ENCODE measurements around the gene HAL. TPM values are rescaled to one million over a fixed set of nuclear protein-coding genes. Genes with fewer than 3 reads are reported as not detected.

HAL gene
- total RNA-seq, 1 experiment from 2014 or later: 0.07 TPM

GRCh38 chr12:96025518-96025917, 29.4 kb upstream of the HAL start:
- no peak for DNase-seq
- H3K4me3 ChIP-seq (ENCODE audit: low read length): no peak overlapping the region
- peaks cover 13% of the 10 kb centered on the region for H3K4me1 ChIP-seq (ENCODE audit: low read length)
- no peak overlapping the region for H3K4me2 ChIP-seq (ENCODE audit: low read depth, low read length, poor library complexity, severe bottlenecking)
- H3K36me3 ChIP-seq (ENCODE audit: insufficient read depth, low read length): peaks cover 20% of the 10 kb centered on the region; the same call in 1 of the 2 replicates
- no peak overlapping the region for H3K9ac ChIP-seq (ENCODE audit: low read length)
- H4K20me1 ChIP-seq (ENCODE audit: insufficient read depth, low read depth, low read length): no peaks in the 10 kb centered on the region
- peaks cover 15% of the 10 kb centered on the region for H3K79me2 ChIP-seq (ENCODE audit: low read length)
- H3K9me2 ChIP-seq (replicated peaks; ENCODE audit: insufficient read depth, low read length): no peaks in the 10 kb centered on the region
- H2AFZ ChIP-seq (ENCODE audit: low read length): no peak overlapping the region
- no peaks in the 10 kb centered on the region for H3K9me3 ChIP-seq (ENCODE audit: low read length)
- H3K27me3 ChIP-seq (ENCODE audit: low read length): no peaks in the 10 kb centered on the region
- H3K27ac ChIP-seq (ENCODE audit: low read length): no peak overlapping the region

GRCh38 chr12:96020314-96021003, 24.3 kb upstream of the HAL start:
- no peaks in the 10 kb centered on the region for H3K27me3 ChIP-seq (ENCODE audit: low read length)

DNA sequence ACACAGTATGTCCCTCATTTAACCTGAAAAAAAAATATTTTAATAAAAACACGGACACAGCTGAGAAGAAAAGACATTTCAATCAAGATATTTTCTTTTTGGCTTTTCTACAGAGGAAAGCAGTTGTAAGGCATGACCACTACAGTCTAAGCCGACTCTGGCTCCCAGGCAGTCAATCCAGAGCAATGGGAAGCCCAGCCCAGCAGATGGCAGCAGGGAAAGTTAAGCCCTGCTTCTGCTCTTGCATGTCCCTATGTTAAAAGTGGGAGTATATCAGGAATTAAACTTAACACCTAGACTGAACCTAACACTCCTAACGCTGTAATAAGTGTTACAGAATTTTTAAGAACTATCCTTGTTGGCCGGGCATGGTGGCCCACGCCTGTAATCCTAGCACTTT, 19.5 kb upstream of the HAL start:
- no peak overlapping the region for H3K4me3 ChIP-seq (ENCODE audit: low read length)
- DNase-seq: no peak
- no peaks in the 10 kb centered on the region for H4K20me1 ChIP-seq (ENCODE audit: insufficient read depth, low read depth, low read length)
- H2AFZ ChIP-seq (ENCODE audit: low read length): no peak overlapping the region
- peaks cover 9% of the 10 kb centered on the region for H3K4me1 ChIP-seq (ENCODE audit: low read length)
- no peaks in the 10 kb centered on the region for H3K79me2 ChIP-seq (ENCODE audit: low read length)
- H3K4me2 ChIP-seq (ENCODE audit: low read depth, low read length, poor library complexity, severe bottlenecking): no peak overlapping the region
- peaks cover 33% of the 10 kb centered on the region; the same call in 1 of the 2 replicates for H3K36me3 ChIP-seq (ENCODE audit: insufficient read depth, low read length)
- no peaks in the 10 kb centered on the region for H3K9me2 ChIP-seq (replicated peaks; ENCODE audit: insufficient read depth, low read length)
- H3K27ac ChIP-seq (ENCODE audit: low read length): no peak overlapping the region
- no peaks in the 10 kb centered on the region for H3K27me3 ChIP-seq (ENCODE audit: low read length)
- H3K9me3 ChIP-seq (ENCODE audit: low read length): no peaks in the 10 kb centered on the region
- no peak overlapping the region for H3K9ac ChIP-seq (ENCODE audit: low read length)

More at GRCh38 chr12:96020314-96021003, 24.3 kb upstream of the HAL start:
- Histone ChIP-seq H3K9me3 (ENCODE audit: low read length) (no peaks in the 10 kb centered on the region), H3K4me1 (ENCODE audit: low read length) (peaks cover 20% of the 10 kb centered on the region), H3K36me3 (ENCODE audit: insufficient read depth, low read length) (peaks cover 23% of the 10 kb centered on the region; the same call in 1 of the 2 replicates), H3K27ac (ENCODE audit: low read length) (peak overlapping the region; percentile 73), H2AFZ (ENCODE audit: low read length) (no peak overlapping the region; the same call in 1 of the 2 replicates), H4K20me1 (ENCODE audit: insufficient read depth, low read depth, low read length) (no peaks in the 10 kb centered on the region), H3K9ac (ENCODE audit: low read length) (no peak overlapping the region), H3K79me2 (ENCODE audit: low read length) (no peaks in the 10 kb centered on the region), H3K9me2 (replicated peaks; ENCODE audit: insufficient read depth, low read length) (no peaks in the 10 kb centered on the region), H3K4me2 (ENCODE audit: low read depth, low read length, poor library complexity, severe bottlenecking) (peak overlapping the region; percentile 39), H3K4me3 (ENCODE audit: low read length) (0 out of 2 replicates have a peak overlapping the region, but pooled peaks have one; percentile 9)
- DNase-seq: peak; percentile 73

GRCh38 chr12:96014943-96015599, 18.9 kb upstream of the HAL start:
- Histone ChIP-seq H3K9me2 (replicated peaks; ENCODE audit: insufficient read depth, low read length) (no peaks in the 10 kb centered on the region), H3K79me2 (ENCODE audit: low read length) (no peaks in the 10 kb centered on the region), H4K20me1 (ENCODE audit: insufficient read depth, low read depth, low read length) (no peaks in the 10 kb centered on the region), H3K27ac (ENCODE audit: low read length) (no peak overlapping the region), H3K4me3 (ENCODE audit: low read length) (no peak overlapping the region), H3K9me3 (ENCODE audit: low read length) (no peaks in the 10 kb centered on the region), H3K4me2 (ENCODE audit: low read depth, low read length, poor library complexity, severe bottlenecking) (no peak overlapping the region), H3K27me3 (ENCODE audit: low read length) (no peaks in the 10 kb centered on the region), H2AFZ (ENCODE audit: low read length) (no peak overlapping the region), H3K9ac (ENCODE audit: low read length) (no peak overlapping the region), H3K36me3 (ENCODE audit: insufficient read depth, low read length) (peaks cover 33% of the 10 kb centered on the region; the same call in 1 of the 2 replicates), H3K4me1 (ENCODE audit: low read length) (peaks cover 3% of the 10 kb centered on the region)
- no peak for DNase-seq

GRCh38 chr12:96007729-96008128, 11.6 kb upstream of the HAL start:
- H3K79me2 ChIP-seq (ENCODE audit: low read length): no peaks in the 10 kb centered on the region
- no peaks in the 10 kb centered on the region for H3K4me1 ChIP-seq (ENCODE audit: low read length)
- peaks cover 43% of the 10 kb centered on the region; the same call in 1 of the 2 replicates for H3K36me3 ChIP-seq (ENCODE audit: insufficient read depth, low read length)
- no peaks in the 10 kb centered on the region for H3K9me3 ChIP-seq (ENCODE audit: low read length)
- H3K27ac ChIP-seq (ENCODE audit: low read length): no peak overlapping the region
- H2AFZ ChIP-seq (ENCODE audit: low read length): no peak overlapping the region
- H3K4me2 ChIP-seq (ENCODE audit: low read depth, low read length, poor library complexity, severe bottlenecking): no peak overlapping the region
- H3K9ac ChIP-seq (ENCODE audit: low read length): no peak overlapping the region
- no peaks in the 10 kb centered on the region for H3K27me3 ChIP-seq (ENCODE audit: low read length)
- H4K20me1 ChIP-seq (ENCODE audit: insufficient read depth, low read depth, low read length): no peaks in the 10 kb centered on the region
- H3K9me2 ChIP-seq (replicated peaks; ENCODE audit: insufficient read depth, low read length): no peaks in the 10 kb centered on the region
- H3K4me3 ChIP-seq (ENCODE audit: low read length): no peak overlapping the region
- no peak for DNase-seq

- no peak overlapping the region for H3K9ac ChIP-seq (ENCODE audit: low read length)
- no peaks in the 10 kb centered on the region for H3K79me2 ChIP-seq (ENCODE audit: low read length)
- H3K4me2 ChIP-seq (ENCODE audit: low read depth, low read length, poor library complexity, severe bottlenecking): no peak overlapping the region
- H4K20me1 ChIP-seq (ENCODE audit: insufficient read depth, low read depth, low read length): no peaks in the 10 kb centered on the region
- H2AFZ ChIP-seq (ENCODE audit: low read length): no peak overlapping the region
- no peaks in the 10 kb centered on the region for H3K4me1 ChIP-seq (ENCODE audit: low read length)
- no peak for DNase-seq
- peaks cover 36% of the 10 kb centered on the region; the same call in 1 of the 2 replicates for H3K36me3 ChIP-seq (ENCODE audit: insufficient read depth, low read length)
- H3K27me3 ChIP-seq (ENCODE audit: low read length): no peaks in the 10 kb centered on the region
- H3K4me3 ChIP-seq (ENCODE audit: low read length): no peak overlapping the region
- no peaks in the 10 kb centered on the region for H3K9me2 ChIP-seq (replicated peaks; ENCODE audit: insufficient read depth, low read length)
- no peaks in the 10 kb centered on the region for H3K9me3 ChIP-seq (ENCODE audit: low read length)
- no peak overlapping the region for H3K27ac ChIP-seq (ENCODE audit: low read length)
These were observed 10.6 kb upstream of the HAL start for GRCh38 chr12:96006727-96007126.

- no peak overlapping the region for H3K4me3 ChIP-seq (ENCODE audit: low read length)
- no peak overlapping the region for H3K27ac ChIP-seq (ENCODE audit: low read length)
- H3K9me2 ChIP-seq (replicated peaks; ENCODE audit: insufficient read depth, low read length): no peaks in the 10 kb centered on the region
- H4K20me1 ChIP-seq (ENCODE audit: insufficient read depth, low read depth, low read length): no peaks in the 10 kb centered on the region
- H3K4me1 ChIP-seq (ENCODE audit: low read length): peaks cover 3% of the 10 kb centered on the region; the same call in 1 of the 2 replicates
- no peaks in the 10 kb centered on the region for H3K79me2 ChIP-seq (ENCODE audit: low read length)
- H2AFZ ChIP-seq (ENCODE audit: low read length): no peak overlapping the region
- no peak for DNase-seq
- no peak overlapping the region for H3K4me2 ChIP-seq (ENCODE audit: low read depth, low read length, poor library complexity, severe bottlenecking)
- H3K27me3 ChIP-seq (ENCODE audit: low read length): no peaks in the 10 kb centered on the region
- H3K36me3 ChIP-seq (ENCODE audit: insufficient read depth, low read length): peaks cover 12% of the 10 kb centered on the region; the same call in 1 of the 2 replicates
- no peak overlapping the region for H3K9ac ChIP-seq (ENCODE audit: low read length)
- no peaks in the 10 kb centered on the region for H3K9me3 ChIP-seq (ENCODE audit: low read length)
These were observed 4.7 kb upstream of the HAL start for GRCh38 chr12:96000858-96001257.

DNA sequence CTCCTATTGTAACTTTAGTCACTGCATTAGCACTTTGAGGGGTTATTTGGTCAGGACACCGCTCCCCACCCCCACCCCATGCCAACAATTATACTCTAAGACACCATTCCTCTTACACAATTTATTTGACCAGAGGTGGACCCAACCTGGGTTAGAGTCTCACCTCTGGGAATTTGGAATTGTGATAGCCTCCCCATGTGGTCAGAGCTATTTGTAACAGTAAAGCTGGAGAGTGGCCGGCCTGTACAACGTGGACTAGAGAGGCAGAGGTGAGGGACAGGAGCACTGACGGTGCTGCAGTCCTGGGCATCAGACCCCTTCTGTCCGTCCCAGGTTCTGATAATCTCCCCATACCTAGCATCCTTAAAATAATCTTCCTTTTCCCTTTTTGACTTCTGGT, 3.3 kb upstream of the HAL start:
- no peak for DNase-seq
- no peaks in the 10 kb centered on the region for H3K9me3 ChIP-seq (ENCODE audit: low read length)
- no peak overlapping the region for H3K9ac ChIP-seq (ENCODE audit: low read length)
- H3K4me1 ChIP-seq (ENCODE audit: low read length): peaks cover 3% of the 10 kb centered on the region; the same call in 1 of the 2 replicates
- H3K4me2 ChIP-seq (ENCODE audit: low read depth, low read length, poor library complexity, severe bottlenecking): no peak overlapping the region
- H2AFZ ChIP-seq (ENCODE audit: low read length): no peak overlapping the region
- no peaks in the 10 kb centered on the region for H3K79me2 ChIP-seq (ENCODE audit: low read length)
- no peaks in the 10 kb centered on the region for H3K27me3 ChIP-seq (ENCODE audit: low read length)
- H3K36me3 ChIP-seq (ENCODE audit: insufficient read depth, low read length): peaks cover 6% of the 10 kb centered on the region; the same call in 1 of the 2 replicates
- H3K9me2 ChIP-seq (replicated peaks; ENCODE audit: insufficient read depth, low read length): no peaks in the 10 kb centered on the region
- H3K4me3 ChIP-seq (ENCODE audit: low read length): no peak overlapping the region
- H3K27ac ChIP-seq (ENCODE audit: low read length): no peak overlapping the region
- H4K20me1 ChIP-seq (ENCODE audit: insufficient read depth, low read depth, low read length): no peaks in the 10 kb centered on the region

Data from Karpas-422 (cell line).